Measurements from ENCODE around the gene KRTAP3-3. TPM values are rescaled to one million over a fixed set of nuclear protein-coding genes. Genes with fewer than 3 reads are reported as not detected.

KRTAP3-3 gene
- total and polyA plus RNA-seq, 2 of the 8 experiments (the other 6 are each of a cell fraction or from before 2014, with no cell fraction given): not detected

Small RNA genes within 50 kb of the gene (small RNA-seq; reads per million reads assigned to genes)
- gene KRTAP3-4P (ENCODE audit: insufficient read depth): not detected

Other genes with a start within 250 kb of the KRTAP3-3 start
Only the 30 nearest of the 36 such genes appear.
- gene KRT28, start 194.2 kb downstream of the KRTAP3-3 start, total RNA-seq (2021; fragmentation: NEBNext Ultra II Directional; extraction: Animal tissue kit (Norgen Biotek cat#: 25700)): not detected in 2 replicates
- gene KRT28, start 194.2 kb downstream of the KRTAP3-3 start, polyA plus RNA-seq (2011; rRNA removed): not detected in 2 replicates
- 31.3 and 39.4 TPM in 2 replicates for gene KRT10, start 171.6 kb downstream of the KRTAP3-3 start, total RNA-seq (2021; fragmentation: NEBNext Ultra II Directional; extraction: Animal tissue kit (Norgen Biotek cat#: 25700))
- 2.4 and 3.5 TPM in 2 replicates for gene KRT10, start 171.6 kb downstream of the KRTAP3-3 start, polyA plus RNA-seq (2011; rRNA removed)
- not detected in 2 replicates for gene KRT12, start 126.9 kb downstream of the KRTAP3-3 start, total RNA-seq (2021; fragmentation: NEBNext Ultra II Directional; extraction: Animal tissue kit (Norgen Biotek cat#: 25700))
- 0.03 TPM in 1 of 2 replicates, not detected in the other for gene KRT12, start 126.9 kb downstream of the KRTAP3-3 start, polyA plus RNA-seq (2011; rRNA removed)
- not detected in 2 replicates for gene KRT20, start 108.9 kb downstream of the KRTAP3-3 start, total RNA-seq (2021; fragmentation: NEBNext Ultra II Directional; extraction: Animal tissue kit (Norgen Biotek cat#: 25700))
- gene KRT20, start 108.9 kb downstream of the KRTAP3-3 start, polyA plus RNA-seq (2011; rRNA removed): not detected in 2 replicates
- not detected in 2 replicates for gene KRT23, start 56.5 kb downstream of the KRTAP3-3 start, total RNA-seq (2021; fragmentation: NEBNext Ultra II Directional; extraction: Animal tissue kit (Norgen Biotek cat#: 25700))
- gene KRT23, start 56.5 kb downstream of the KRTAP3-3 start, polyA plus RNA-seq (2011; rRNA removed): not detected in 2 replicates
- gene KRT39, start 27.2 kb downstream of the KRTAP3-3 start, total RNA-seq (2021; fragmentation: NEBNext Ultra II Directional; extraction: Animal tissue kit (Norgen Biotek cat#: 25700)): not detected in 2 replicates
- gene KRT39, start 27.2 kb downstream of the KRTAP3-3 start, polyA plus RNA-seq (2011; rRNA removed): not detected in 2 replicates
- not detected in 2 replicates for gene KRT40, start 9.8 kb downstream of the KRTAP3-3 start, total RNA-seq (2021; fragmentation: NEBNext Ultra II Directional; extraction: Animal tissue kit (Norgen Biotek cat#: 25700))
- gene KRT40, start 9.8 kb downstream of the KRTAP3-3 start, polyA plus RNA-seq (2011; rRNA removed): not detected in 2 replicates
- gene KRTAP3-2, start 5.7 kb upstream of the KRTAP3-3 start, total RNA-seq (2021; fragmentation: NEBNext Ultra II Directional; extraction: Animal tissue kit (Norgen Biotek cat#: 25700)): not detected in 2 replicates
- not detected in 2 replicates for gene KRTAP3-2, start 5.7 kb upstream of the KRTAP3-3 start, polyA plus RNA-seq (2011; rRNA removed)
- not detected in 2 replicates for gene KRTAP3-1, start 15.0 kb upstream of the KRTAP3-3 start, total RNA-seq (2021; fragmentation: NEBNext Ultra II Directional; extraction: Animal tissue kit (Norgen Biotek cat#: 25700))
- not detected in 2 replicates for gene KRTAP3-1, start 15.0 kb upstream of the KRTAP3-3 start, polyA plus RNA-seq (2011; rRNA removed)
- gene KRTAP1-5, start 33.0 kb upstream of the KRTAP3-3 start, total RNA-seq (2021; fragmentation: NEBNext Ultra II Directional; extraction: Animal tissue kit (Norgen Biotek cat#: 25700)): not detected in 2 replicates
- gene KRTAP1-5, start 33.0 kb upstream of the KRTAP3-3 start, polyA plus RNA-seq (2011; rRNA removed): not detected in 2 replicates
- gene KRTAP1-4, start 36.0 kb upstream of the KRTAP3-3 start, total RNA-seq (2021; fragmentation: NEBNext Ultra II Directional; extraction: Animal tissue kit (Norgen Biotek cat#: 25700)): not detected in 2 replicates
- gene KRTAP1-4, start 36.0 kb upstream of the KRTAP3-3 start, polyA plus RNA-seq (2011; rRNA removed): not detected in 2 replicates
- not detected in 2 replicates for gene KRTAP1-3, start 40.7 kb upstream of the KRTAP3-3 start, total RNA-seq (2021; fragmentation: NEBNext Ultra II Directional; extraction: Animal tissue kit (Norgen Biotek cat#: 25700))
- not detected in 2 replicates for gene KRTAP1-3, start 40.7 kb upstream of the KRTAP3-3 start, polyA plus RNA-seq (2011; rRNA removed)
- not detected in 2 replicates for gene KRTAP1-1, start 47.3 kb upstream of the KRTAP3-3 start, total RNA-seq (2021; fragmentation: NEBNext Ultra II Directional; extraction: Animal tissue kit (Norgen Biotek cat#: 25700))
- gene KRTAP1-1, start 47.3 kb upstream of the KRTAP3-3 start, polyA plus RNA-seq (2011; rRNA removed): not detected in 2 replicates
- not detected in 2 replicates for gene KRTAP2-1, start 53.2 kb upstream of the KRTAP3-3 start, total RNA-seq (2021; fragmentation: NEBNext Ultra II Directional; extraction: Animal tissue kit (Norgen Biotek cat#: 25700))
- not detected in 2 replicates for gene KRTAP2-1, start 53.2 kb upstream of the KRTAP3-3 start, polyA plus RNA-seq (2011; rRNA removed)
- not detected in 2 replicates for gene KRTAP2-2, start 61.1 kb upstream of the KRTAP3-3 start, total RNA-seq (2021; fragmentation: NEBNext Ultra II Directional; extraction: Animal tissue kit (Norgen Biotek cat#: 25700))
- not detected in 2 replicates for gene KRTAP2-2, start 61.1 kb upstream of the KRTAP3-3 start, polyA plus RNA-seq (2011; rRNA removed)
- not detected in 2 replicates for gene KRTAP2-3, start 66.0 kb upstream of the KRTAP3-3 start, total RNA-seq (2021; fragmentation: NEBNext Ultra II Directional; extraction: Animal tissue kit (Norgen Biotek cat#: 25700))
- gene KRTAP2-3, start 66.0 kb upstream of the KRTAP3-3 start, polyA plus RNA-seq (2011; rRNA removed): not detected in 2 replicates
- gene KRTAP2-4, start 71.7 kb upstream of the KRTAP3-3 start, total RNA-seq (2021; fragmentation: NEBNext Ultra II Directional; extraction: Animal tissue kit (Norgen Biotek cat#: 25700)): not detected in 2 replicates
- gene KRTAP2-4, start 71.7 kb upstream of the KRTAP3-3 start, polyA plus RNA-seq (2011; rRNA removed): not detected in 2 replicates
- gene KRTAP4-7, start 90.0 kb upstream of the KRTAP3-3 start, total RNA-seq (2021; fragmentation: NEBNext Ultra II Directional; extraction: Animal tissue kit (Norgen Biotek cat#: 25700)): not detected in 2 replicates
- gene KRTAP4-7, start 90.0 kb upstream of the KRTAP3-3 start, polyA plus RNA-seq (2011; rRNA removed): not detected in 2 replicates
- not detected in 2 replicates for gene KRTAP4-8, start 104.0 kb upstream of the KRTAP3-3 start, total RNA-seq (2021; fragmentation: NEBNext Ultra II Directional; extraction: Animal tissue kit (Norgen Biotek cat#: 25700))
- not detected in 2 replicates for gene KRTAP4-8, start 104.0 kb upstream of the KRTAP3-3 start, polyA plus RNA-seq (2011; rRNA removed)
- not detected in 2 replicates for gene KRTAP4-16, start 108.0 kb upstream of the KRTAP3-3 start, total RNA-seq (2021; fragmentation: NEBNext Ultra II Directional; extraction: Animal tissue kit (Norgen Biotek cat#: 25700))
- not detected in 2 replicates for gene KRTAP4-16, start 108.0 kb upstream of the KRTAP3-3 start, polyA plus RNA-seq (2011; rRNA removed)
- not detected in 2 replicates for gene KRTAP4-9, start 111.2 kb upstream of the KRTAP3-3 start, total RNA-seq (2021; fragmentation: NEBNext Ultra II Directional; extraction: Animal tissue kit (Norgen Biotek cat#: 25700))
- 0.06 TPM in 1 of 2 replicates, not detected in the other for gene KRTAP4-9, start 111.2 kb upstream of the KRTAP3-3 start, polyA plus RNA-seq (2011; rRNA removed)
- gene KRTAP4-11, start 124.2 kb upstream of the KRTAP3-3 start, total RNA-seq (2021; fragmentation: NEBNext Ultra II Directional; extraction: Animal tissue kit (Norgen Biotek cat#: 25700)): not detected in 2 replicates
- not detected in 2 replicates for gene KRTAP4-11, start 124.2 kb upstream of the KRTAP3-3 start, polyA plus RNA-seq (2011; rRNA removed)
- gene KRTAP4-12, start 130.0 kb upstream of the KRTAP3-3 start, total RNA-seq (2021; fragmentation: NEBNext Ultra II Directional; extraction: Animal tissue kit (Norgen Biotek cat#: 25700)): not detected in 2 replicates
- gene KRTAP4-12, start 130.0 kb upstream of the KRTAP3-3 start, polyA plus RNA-seq (2011; rRNA removed): not detected in 2 replicates
- gene KRTAP4-6, start 146.4 kb upstream of the KRTAP3-3 start, total RNA-seq (2021; fragmentation: NEBNext Ultra II Directional; extraction: Animal tissue kit (Norgen Biotek cat#: 25700)): not detected in 2 replicates
- not detected in 2 replicates for gene KRTAP4-6, start 146.4 kb upstream of the KRTAP3-3 start, polyA plus RNA-seq (2011; rRNA removed)
- gene KRTAP4-5, start 155.7 kb upstream of the KRTAP3-3 start, total RNA-seq (2021; fragmentation: NEBNext Ultra II Directional; extraction: Animal tissue kit (Norgen Biotek cat#: 25700)): not detected in 2 replicates
- gene KRTAP4-5, start 155.7 kb upstream of the KRTAP3-3 start, polyA plus RNA-seq (2011; rRNA removed): not detected in 2 replicates
- gene KRTAP4-4, start 166.6 kb upstream of the KRTAP3-3 start, total RNA-seq (2021; fragmentation: NEBNext Ultra II Directional; extraction: Animal tissue kit (Norgen Biotek cat#: 25700)): not detected in 2 replicates
- not detected in 2 replicates for gene KRTAP4-4, start 166.6 kb upstream of the KRTAP3-3 start, polyA plus RNA-seq (2011; rRNA removed)
- gene KRTAP4-3, start 174.1 kb upstream of the KRTAP3-3 start, total RNA-seq (2021; fragmentation: NEBNext Ultra II Directional; extraction: Animal tissue kit (Norgen Biotek cat#: 25700)): not detected in 2 replicates
- gene KRTAP4-3, start 174.1 kb upstream of the KRTAP3-3 start, polyA plus RNA-seq (2011; rRNA removed): not detected in 2 replicates
- not detected in 2 replicates for gene KRTAP4-2, start 184.1 kb upstream of the KRTAP3-3 start, total RNA-seq (2021; fragmentation: NEBNext Ultra II Directional; extraction: Animal tissue kit (Norgen Biotek cat#: 25700))
- not detected in 2 replicates for gene KRTAP4-2, start 184.1 kb upstream of the KRTAP3-3 start, polyA plus RNA-seq (2011; rRNA removed)
- gene KRTAP4-1, start 190.7 kb upstream of the KRTAP3-3 start, total RNA-seq (2021; fragmentation: NEBNext Ultra II Directional; extraction: Animal tissue kit (Norgen Biotek cat#: 25700)): not detected in 2 replicates
- gene KRTAP4-1, start 190.7 kb upstream of the KRTAP3-3 start, polyA plus RNA-seq (2011; rRNA removed): 0.16 TPM in 1 of 2 replicates, not detected in the other
- gene KRTAP9-1, start 195.7 kb upstream of the KRTAP3-3 start, total RNA-seq (2021; fragmentation: NEBNext Ultra II Directional; extraction: Animal tissue kit (Norgen Biotek cat#: 25700)): not detected in 2 replicates
- not detected in 2 replicates for gene KRTAP9-1, start 195.7 kb upstream of the KRTAP3-3 start, polyA plus RNA-seq (2011; rRNA removed)